DMS114 treated with DMSO at 0.1 percent for 48 hours (cell line): ENCODE results near the gene CSNK2A1.
A peak's percentile ranks its signal among the peaks of the same experiment; 100 is the strongest.
"Not testable (repeated sequence)": the region's sequence is repeated elsewhere in the genome, so short reads cannot be mapped to it uniquely, and the experiment has no call there.

ENCODE experiments used
- DNase-seq: peaks from one replicate; lab custom pipeline; 2025; ENCODE audit not compliant: unreplicated experiment; lab: John Stamatoyannopoulos, UW

The CSNK2A1 gene

DNA sequence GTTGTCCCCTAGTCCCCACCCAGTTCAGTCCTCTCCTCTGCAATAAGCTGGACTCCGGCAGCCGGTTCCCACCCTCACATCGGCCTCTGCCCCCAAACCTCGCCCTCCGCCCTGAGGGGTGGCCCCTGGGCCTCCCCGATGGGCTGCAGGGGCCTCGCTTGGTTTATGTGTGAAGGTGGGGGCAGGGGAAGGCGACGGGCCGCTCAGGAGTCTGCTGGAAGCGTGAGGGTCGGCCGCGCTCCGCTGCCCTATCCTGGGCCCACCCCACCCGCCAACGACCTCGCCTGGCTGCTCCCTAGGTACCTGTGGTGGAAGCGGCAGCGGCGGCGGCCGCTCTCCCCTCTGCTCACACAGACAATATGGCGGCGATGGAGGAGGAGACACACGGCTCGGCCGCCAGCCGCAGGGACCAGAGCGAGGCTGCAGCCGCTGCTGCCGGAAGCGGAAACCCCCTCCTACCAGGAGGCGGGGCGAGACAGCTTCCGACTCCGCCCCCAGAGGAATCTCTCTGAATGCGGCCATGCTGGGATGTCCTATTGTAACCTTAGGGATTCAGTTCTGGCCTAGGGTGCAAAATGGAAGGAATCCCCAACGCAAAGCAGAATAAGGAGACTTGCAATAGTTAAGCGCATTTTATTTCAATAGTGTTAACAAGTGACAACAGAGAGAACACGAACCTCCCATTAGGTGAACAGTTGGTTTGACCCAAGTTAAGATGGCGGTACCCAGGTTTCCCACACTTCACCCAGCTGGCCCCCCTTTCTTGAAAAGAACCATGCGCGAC, at the start of gene CSNK2A1:
Gene CSNK2A1 (minus strand): TSS at position 422 of the 784 bp plus-strand sequence. CDS start 35,239 bp downstream, outside the sequence.
- DNase-seq, result peak; percentile 92

DNA sequence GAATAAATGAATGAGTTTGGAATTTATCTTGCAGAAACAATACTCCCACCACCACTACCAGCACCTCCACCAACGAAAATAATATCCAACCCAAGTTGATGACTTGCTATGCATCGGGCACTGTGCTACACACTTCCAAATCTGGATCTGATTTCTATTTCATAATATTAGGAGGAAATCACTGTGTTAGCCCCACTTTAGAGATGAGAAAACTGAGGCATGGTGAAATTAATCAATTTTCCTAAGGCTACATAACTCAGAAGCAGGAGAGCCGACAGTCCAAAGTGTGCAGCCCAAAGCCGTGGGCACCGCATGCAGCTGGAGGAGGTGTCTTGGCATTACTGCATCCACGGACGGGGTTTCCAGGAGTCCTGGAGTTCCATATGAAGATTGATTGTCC, 48.9 kb upstream of the CSNK2A1 start:
- no peak for DNase-seq

DNA sequence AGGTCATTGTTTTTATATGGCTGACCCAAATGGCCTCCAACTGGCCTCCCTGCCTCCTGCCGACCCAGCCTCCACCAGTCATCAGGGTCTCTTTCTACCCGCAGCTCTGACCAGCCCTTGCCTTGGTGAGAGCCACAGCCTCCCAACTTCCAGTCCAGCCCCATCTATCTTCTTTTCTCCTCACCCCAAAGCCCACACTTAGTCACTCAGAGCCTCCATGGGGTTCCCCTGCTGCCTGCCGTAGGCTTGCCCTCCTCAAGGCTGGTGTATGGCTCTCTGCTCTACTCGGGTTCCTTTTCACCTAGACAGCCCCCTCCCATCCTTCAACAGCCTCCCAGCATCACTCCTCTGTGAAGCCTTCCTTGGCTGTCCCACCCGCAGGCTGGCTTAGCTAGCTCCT, 48.4 kb upstream of the CSNK2A1 start:
- no peak for DNase-seq

- no peak for DNase-seq
Measured at GRCh38 chr20:588932-589672, 45.5 kb upstream of the CSNK2A1 start.

GRCh38 chr20:588476-588875, 44.9 kb upstream of the CSNK2A1 start:
- DNase-seq, result no peak

DNA sequence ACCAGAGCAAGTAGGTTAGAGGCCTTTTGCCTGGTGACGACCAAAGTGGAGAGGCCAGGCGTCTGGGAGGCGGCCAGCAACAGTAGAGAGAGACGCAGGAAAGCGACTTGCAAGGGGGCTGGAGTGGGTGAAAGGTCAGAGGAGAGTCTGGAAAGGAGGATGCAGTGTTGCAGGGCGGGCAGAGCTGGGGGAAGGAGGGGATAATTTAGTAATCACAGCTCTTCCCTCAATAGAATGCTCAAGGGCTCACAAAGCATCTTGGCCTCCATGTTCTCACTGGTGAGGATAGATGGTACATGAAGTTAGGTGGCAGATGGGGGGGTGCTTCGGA, 41.3 kb upstream of the CSNK2A1 start:
- no peak for DNase-seq

DNA sequence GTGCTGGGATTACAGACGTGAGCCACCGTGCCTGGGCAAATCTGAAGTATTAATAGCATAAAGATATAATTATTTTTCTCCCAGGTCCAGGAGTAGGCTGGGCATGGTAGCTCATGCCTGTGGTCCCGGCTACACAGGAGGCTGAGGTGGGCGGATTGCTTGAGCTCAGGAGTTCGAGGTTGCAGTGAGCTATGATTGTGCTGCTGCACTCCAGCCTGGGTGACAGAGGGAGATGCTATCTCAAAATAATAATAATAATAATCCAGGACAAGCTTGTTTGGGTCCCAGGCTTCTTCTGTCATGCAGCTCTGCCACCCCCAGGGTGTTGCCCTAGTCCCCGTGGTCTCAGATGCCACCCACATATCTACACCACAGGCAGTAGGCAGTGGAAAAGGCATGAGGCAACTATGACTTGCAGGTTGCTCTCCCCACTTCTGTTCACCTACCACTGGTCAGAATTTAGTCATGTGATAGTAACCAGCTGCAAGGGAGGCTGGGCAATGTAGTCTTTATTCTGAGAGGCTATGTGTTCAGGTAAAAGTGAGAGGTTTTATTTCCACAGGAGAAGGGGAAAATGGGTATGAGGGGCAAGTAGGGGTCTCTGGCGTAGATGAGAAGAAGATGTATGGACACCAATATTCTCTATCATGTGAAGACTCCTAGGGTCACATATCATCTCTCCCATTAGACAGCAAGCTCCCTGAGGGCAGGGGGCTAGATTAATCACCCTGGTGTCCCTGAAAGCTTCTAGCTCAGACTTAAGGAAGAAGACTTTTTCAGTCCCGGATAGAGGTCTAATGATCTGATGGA, 40.8 kb upstream of the CSNK2A1 start:
- DNase-seq, result no peak

DNA sequence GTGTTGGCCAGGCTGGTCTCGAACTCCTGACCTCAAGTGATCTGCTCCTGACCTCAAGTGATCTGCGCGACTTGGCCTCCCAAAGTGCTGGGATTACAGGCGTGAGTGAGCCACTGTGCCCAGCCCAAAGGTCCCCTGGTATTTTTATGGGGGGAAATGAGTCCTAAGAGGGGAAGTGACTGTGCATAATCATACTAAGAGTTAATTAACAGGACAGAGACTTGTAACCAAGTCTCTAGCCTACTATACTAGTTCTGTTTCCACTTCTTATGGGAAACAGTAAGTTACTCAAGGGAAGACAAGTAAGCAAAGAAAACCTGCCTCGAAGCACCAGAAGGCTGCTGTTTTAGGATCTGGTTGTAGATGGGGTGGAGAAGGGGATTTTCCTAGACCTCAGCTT, 38.6 kb upstream of the CSNK2A1 start:
- no peak for DNase-seq

DNA sequence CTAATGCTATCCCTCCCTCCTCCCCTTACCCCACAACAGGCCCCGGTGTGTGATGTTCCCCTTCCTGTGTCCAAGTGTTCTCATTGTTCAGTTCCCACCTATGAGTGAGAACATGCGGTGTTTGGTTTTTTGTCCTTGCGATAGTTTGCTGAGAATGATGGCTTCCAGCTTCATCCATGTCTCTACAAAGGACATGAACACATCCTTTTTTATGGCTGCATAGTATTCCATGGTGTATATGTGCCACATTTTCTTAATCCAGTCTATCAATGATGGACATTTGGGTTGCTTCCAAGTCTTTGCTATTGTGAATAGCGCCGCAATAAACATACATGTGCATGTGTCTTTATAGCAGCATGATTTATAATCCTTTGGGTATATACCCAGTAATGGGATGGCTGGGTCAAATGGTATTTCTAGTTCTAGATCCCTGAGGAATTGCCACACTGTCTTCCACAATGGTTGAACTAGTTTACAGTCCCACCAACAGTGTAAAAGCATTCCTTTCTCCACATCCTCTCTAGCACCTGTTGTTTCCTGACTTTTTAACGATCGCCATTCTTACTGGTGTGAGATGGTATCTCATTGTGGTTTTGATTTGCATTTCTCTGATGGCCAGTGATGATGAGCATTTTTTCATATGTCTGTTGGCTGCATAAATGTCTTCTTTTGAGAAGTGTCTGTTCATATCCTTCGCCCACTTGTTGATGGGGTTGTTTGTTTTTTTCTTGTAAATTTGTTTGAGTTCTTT, 35.5 kb upstream of the CSNK2A1 start:
- not testable (repeated sequence) for DNase-seq

DNA sequence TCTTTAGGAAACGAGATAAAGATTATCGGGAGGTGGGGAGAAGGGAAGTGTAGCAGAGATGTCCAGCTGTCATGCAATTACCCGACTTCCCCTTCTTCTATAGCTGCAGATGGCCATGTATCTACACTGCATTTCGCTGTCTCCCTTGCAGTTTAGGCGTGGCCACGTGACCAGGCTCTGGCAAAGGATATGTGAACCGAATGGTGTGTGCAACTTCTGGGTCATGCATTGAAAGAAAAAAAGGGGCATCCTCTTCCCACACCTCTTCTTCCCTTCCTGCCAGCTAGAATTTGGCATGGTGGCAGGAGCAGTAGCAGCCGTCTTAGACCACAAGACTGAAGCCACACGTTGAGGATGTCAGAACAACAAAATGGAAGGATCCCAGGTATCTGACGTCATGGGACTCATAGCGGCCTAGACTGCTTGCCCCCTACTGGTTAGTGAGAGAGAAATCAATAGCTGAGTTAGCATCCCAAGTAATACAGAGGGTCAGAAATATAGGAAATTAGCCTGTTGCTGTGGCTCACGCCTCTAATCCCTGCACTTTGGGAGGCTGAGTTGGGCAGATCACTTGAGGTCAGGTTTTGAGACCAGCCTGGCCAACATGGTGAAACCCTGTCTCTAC, 33.7 kb upstream of the CSNK2A1 start:
- no peak for DNase-seq

- no peak for DNase-seq
Measured at GRCh38 chr20:576156-576555, 32.6 kb upstream of the CSNK2A1 start.

- DNase-seq, result no peak
Measured at GRCh38 chr20:575230-575629, 31.6 kb upstream of the CSNK2A1 start.

DNA sequence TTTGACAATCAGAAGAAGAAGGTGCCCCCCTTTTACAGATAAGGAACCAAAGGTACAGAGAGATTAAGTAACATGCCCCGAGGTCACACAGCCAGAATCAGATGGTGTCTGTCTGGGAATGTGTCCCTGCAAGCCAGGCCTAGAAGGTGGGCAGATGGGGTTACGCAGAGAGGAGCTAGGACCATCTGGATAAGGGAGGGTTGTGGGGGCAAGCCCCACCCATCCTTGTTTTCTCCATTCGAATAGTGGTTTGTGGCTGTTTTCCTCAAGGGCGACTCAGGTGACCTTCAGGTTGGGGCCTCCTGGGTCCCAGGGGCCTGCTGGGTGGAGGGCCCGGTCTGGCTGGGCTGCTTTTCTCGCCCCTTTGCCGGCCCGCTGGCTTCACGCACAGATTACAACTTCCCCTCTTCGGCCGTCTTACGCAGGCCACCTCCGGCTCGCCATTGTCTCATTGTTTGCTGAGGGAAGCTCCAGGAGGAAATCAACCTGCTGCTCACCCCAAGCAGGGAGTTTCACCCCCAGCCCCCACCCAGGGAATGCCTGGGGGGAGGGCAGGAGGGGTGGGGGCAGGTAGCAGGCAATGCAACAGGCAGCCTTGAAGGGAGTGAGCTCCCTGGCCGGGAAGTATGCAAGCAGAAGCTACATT, 30.8 kb upstream of the CSNK2A1 start:
- DNase-seq, result no peak

- DNase-seq, result no peak
Measured at GRCh38 chr20:573414-574296, 30.1 kb upstream of the CSNK2A1 start.

- DNase-seq, result no peak
Measured at GRCh38 chr20:572727-573126, 29.1 kb upstream of the CSNK2A1 start.

DNA sequence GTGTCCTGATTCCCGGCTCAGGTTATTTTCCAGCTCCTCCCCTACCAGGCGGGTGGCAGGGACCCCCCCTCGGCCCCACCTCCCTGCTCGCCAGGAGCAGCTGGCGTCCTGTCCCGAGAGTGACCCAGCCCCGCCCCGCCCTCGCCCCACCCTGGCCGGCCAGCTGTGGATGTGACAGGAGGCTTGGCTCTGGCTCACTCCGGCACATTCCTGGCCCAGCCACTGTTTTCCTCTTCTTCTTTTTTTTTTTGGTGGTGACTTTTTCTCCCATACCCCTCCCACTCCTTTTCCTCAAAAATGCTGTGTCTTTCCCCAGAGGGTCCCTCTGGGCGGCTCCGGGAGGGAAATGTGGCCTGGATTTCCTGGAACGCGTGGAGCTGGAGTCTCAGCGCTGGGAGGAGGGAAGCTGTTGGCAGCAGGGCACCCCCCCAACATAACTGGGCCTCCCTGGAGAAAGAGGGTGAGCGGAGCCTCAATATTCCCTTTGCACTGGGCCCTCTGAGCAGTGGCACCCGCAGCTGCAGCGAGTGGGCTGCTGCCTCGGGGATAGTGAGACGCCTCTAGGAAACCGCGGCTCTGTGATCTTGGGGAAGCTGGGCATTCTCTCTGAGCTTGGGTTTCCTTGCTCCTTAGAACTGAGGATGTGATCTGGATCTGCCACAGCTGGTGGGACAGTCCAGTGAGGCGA, 28.3 kb upstream of the CSNK2A1 start:
- no peak for DNase-seq

GRCh38 chr20:568673-569415, 25.3 kb upstream of the CSNK2A1 start:
- no peak for DNase-seq
